Endothelial cell of umbilical vein (primary cell): ENCODE data around the gene IKZF3. TPM values are rescaled to one million over a fixed set of nuclear protein-coding genes. Genes with fewer than 3 reads are reported as not detected.
"Not testable (repeated sequence)": the region's sequence is repeated elsewhere in the genome, so short reads cannot be mapped to it uniquely, and the experiment has no call there.

ENCODE experiments used
- BruUV-seq: library from RNA; stranded (reverse); fragments of 400-500 nt; replicated peaks from 2 replicates; lab custom pipeline; 2021; lab: Mats Ljungman, UMichigan
- CTCF ChIA-PET: fragments of 300-600, 350-600 bp; sonication (Branson Sonifier 250); formaldehyde crosslinking; loops from one replicate; lab custom pipeline; 2021; ENCODE audit warnings: antibody characterized with exemption, inconsistent platforms; lab: Charles Lee
- POLR2A ChIA-PET: fragments of 300-600, 350-600 bp; sonication (Branson Sonifier 250); formaldehyde crosslinking; loops from one replicate; lab custom pipeline; 2021; ENCODE audit warnings: antibody characterized with exemption, inconsistent platforms; lab: Charles Lee
- DNase-seq: peaks from one replicate; pipeline ENCODE4 v3.0.0-alpha.2; 2011; ENCODE audit warnings: low read depth, low spot score
- FAIRE-seq: peaks from 2 replicates; lab custom pipeline; 2011; peaks lifted over from hg19 to GRCh38; lab: Jason Lieb, UNC
- H2AFZ ChIP-seq: 2 replicates; pipeline ENCODE4 v1.6.0; 2012; ENCODE audit warnings: low read depth, low read length, control low read depth, inconsistent platforms
- H3K27ac ChIP-seq: 2 replicates; pipeline ENCODE4 v1.5.1; 2011; ENCODE audit warnings: low read depth, mild to moderate bottlenecking, control low read depth, low read length, moderate library complexity; ENCODE audit not compliant: insufficient read depth
- H3K27me3 ChIP-seq, 2 experiments: 2 replicates each; pipeline versions ENCODE4 v1.6.0 to v1.6.1; 2011; ENCODE audit warnings: low read length in 2 of 2, mixed read lengths in 1 of 2; ENCODE audit not compliant: control insufficient read depth in 2 of 2, insufficient read depth in 2 of 2
- H3K36me3 ChIP-seq, 2 experiments: 2 replicates in 1 of 2; 3 replicates in 1 of 2; pipeline ENCODE4 v1.5.1; 2011; ENCODE audit warnings: low read length in 2 of 2, mild to moderate bottlenecking in 1 of 2, moderate library complexity in 1 of 2; ENCODE audit not compliant: control insufficient read depth in 2 of 2, insufficient read depth in 2 of 2; ENCODE audit errors: extremely low read depth in 1 of 2
- H3K4me1 ChIP-seq: 3 replicates; pipeline ENCODE4 v1.5.1; 2011; ENCODE audit warnings: mild to moderate bottlenecking, low read length; ENCODE audit not compliant: control insufficient read depth, insufficient read depth; ENCODE audit errors: extremely low read depth
- H3K4me2 ChIP-seq: 2 replicates; pipeline ENCODE4 v1.6.1; 2011; ENCODE audit warnings: low read length, control low read depth, mixed read lengths; ENCODE audit not compliant: insufficient read depth
- H3K4me3 ChIP-seq, 3 experiments: fragments of 200-600 bp in 1 of 3; sonication (generic), shearing (Covaris generic) in 1 of 3; replicated peaks in 1 of 3; 2 replicates each; pipeline ENCODE4 v1.5.1; 2011 to 2016; ENCODE audit warnings: control low read depth in 3 of 3, low read length in 3 of 3, mild to moderate bottlenecking in 2 of 3, inconsistent platforms in 1 of 3, low read depth in 1 of 3, moderate library complexity in 1 of 3; ENCODE audit not compliant: insufficient read depth in 1 of 3
- H3K79me2 ChIP-seq: 2 replicates; pipeline ENCODE4 v1.6.0; 2012; ENCODE audit warnings: low read length, inconsistent platforms; ENCODE audit not compliant: control insufficient read depth, insufficient read depth
- H3K9ac ChIP-seq: replicated peaks from 2 replicates; pipeline ENCODE3; 2011; ENCODE audit warnings: low read length, control low read depth; ENCODE audit not compliant: insufficient read depth; ENCODE audit errors: extremely low read depth
- H3K9me1 ChIP-seq: replicated peaks from 3 replicates; pipeline ENCODE4 v1.6.0; 2011; ENCODE audit warnings: mild to moderate bottlenecking, low read length; ENCODE audit not compliant: control insufficient read depth, insufficient read depth; ENCODE audit errors: extremely low read depth
- H3K9me3 ChIP-seq: replicated peaks from 2 replicates; pipeline ENCODE4 v1.5.1; 2012; ENCODE audit warnings: low read length, inconsistent platforms; ENCODE audit not compliant: control insufficient read depth, insufficient read depth
- H4K20me1 ChIP-seq: replicated peaks from 2 replicates; pipeline ENCODE3; 2011; ENCODE audit warnings: mild to moderate bottlenecking, low read length; ENCODE audit not compliant: control insufficient read depth, insufficient read depth; ENCODE audit errors: extremely low read depth
- FOS ChIP-seq: IDR thresholded peaks from 2 replicates; pipeline ENCODE4 v1.6.1; 2011; ENCODE audit warnings: mild to moderate bottlenecking, low read length, moderate library complexity, borderline replicate concordance; ENCODE audit not compliant: insufficient read depth
- GATA2 ChIP-seq: IDR thresholded peaks from 2 replicates; pipeline ENCODE4 v1.7.0; 2011; ENCODE audit warnings: low read depth, mild to moderate bottlenecking, moderate library complexity, mixed read lengths, low read length; ENCODE audit not compliant: insufficient read length, insufficient read depth
- JUN ChIP-seq: IDR thresholded peaks from 2 replicates; pipeline ENCODE4 v1.6.1; 2011; ENCODE audit warnings: borderline replicate concordance, low read depth; ENCODE audit not compliant: insufficient read length, insufficient read depth
- MYC ChIP-seq: IDR thresholded peaks from one replicate; pipeline ENCODE4 v1.6.1; 2011; ENCODE audit warnings: mild to moderate bottlenecking, low read depth, low read length
- POLR2A ChIP-seq: IDR thresholded peaks from 2 replicates; pipeline ENCODE4 v1.6.1; 2012; ENCODE audit warnings: low read depth, mild to moderate bottlenecking, control low read depth, low read length
- POLR2AphosphoS5 ChIP-seq: IDR thresholded peaks from 2 replicates; pipeline ENCODE4 v1.6.1; 2012; ENCODE audit warnings: low read depth, mild to moderate bottlenecking, control low read depth, low read length, moderate library complexity; ENCODE audit not compliant: insufficient read depth
- dilution Hi-C: fragments of 300-500 bp; cut with MboI; formaldehyde crosslinking; loops from one replicate; pipeline ENCODE4 v1.15.0; 2019; ENCODE audit warnings: low sequenced_read_pairs; ENCODE audit not compliant: extremely low pct_ligation_motif_present
- intact Hi-C: fragments of 100-400 bp; cut with micrococcal nuclease; formaldehyde crosslinking; loops from one replicate; pipeline ENCODE4 v1.10.0; 2022
- polyA plus RNA-seq, 4 experiments: library from polyadenylated mRNA; depleted of rRNA in 3 of 4; stranded (reverse) in 3 of 4; unstranded in 1 of 4; fragments of >200 nt; gene quantifications; 2 replicates each; pipeline versions ENCODE4 v1.2.1 to v1.2.3, GENCODE V29; 2011 to 2012; ENCODE audit warnings: missing spikeins in 1 of 4
- total RNA-seq: library from RNA; stranded (reverse); gene quantifications from 2 replicates; pipeline ENCODE4 v1.2.3, GENCODE V29; 2021

Gene IKZF3
- total and polyA plus RNA-seq, 2 donors (not counting 3 experiments of a cell fraction or from before 2014, with no cell fraction given) = not detected

DNA sequence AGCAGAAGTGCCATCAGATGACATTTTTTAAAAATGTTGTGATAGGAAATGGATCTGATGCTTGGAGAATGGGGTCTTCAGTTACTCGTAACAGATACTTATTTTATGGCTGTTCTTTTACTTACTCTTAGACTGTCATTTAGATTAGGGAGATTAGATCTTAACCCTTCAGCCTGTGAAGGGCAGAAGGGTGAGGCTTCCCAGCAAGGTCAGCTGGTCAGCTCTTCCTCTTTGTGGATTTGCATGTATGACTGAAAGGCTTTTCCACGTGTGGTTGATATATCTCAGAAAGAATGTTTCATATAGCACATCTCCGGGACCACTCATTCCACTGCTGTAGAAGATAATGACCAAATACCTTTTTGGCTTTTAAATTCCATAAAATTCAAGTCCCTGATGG lies 98.9 kb downstream of the IKZF3 start:
- H3K9me3 ChIP-seq = no peaks in the 10 kb centered on the region
- BruUV-seq = no TSS peak
- H3K36me3 ChIP-seq = no peaks in the 10 kb centered on the region
- FAIRE-seq (no peak), DNase-seq (no peak)
- H3K4me2 ChIP-seq = no peak overlapping the region
- no peak overlapping the region for H3K27ac ChIP-seq
- H3K27me3 ChIP-seq = peaks cover 34 to 35% of the 10 kb centered on the region in 2 experiments
- H3K4me1 ChIP-seq = no peaks in the 10 kb centered on the region
- H3K9ac ChIP-seq = no peak overlapping the region
- H4K20me1 ChIP-seq = no peaks in the 10 kb centered on the region
- no peaks in the 10 kb centered on the region for H3K9me1 ChIP-seq
- no peak overlapping the region for H3K4me3 ChIP-seq
- H2AFZ ChIP-seq = no peak overlapping the region
- ChIA-PET POLR2A (no interaction called here), CTCF (no interaction called here)
- H3K79me2 ChIP-seq = no peaks in the 10 kb centered on the region
- TF ChIP-seq JUN (no peak), POLR2AphosphoS5 (no peak), FOS (no peak), MYC (no peak), POLR2A (no peak), GATA2 (no peak)
- dilution Hi-C loops = no loop called here
- intact Hi-C loops = no loop called here

DNA sequence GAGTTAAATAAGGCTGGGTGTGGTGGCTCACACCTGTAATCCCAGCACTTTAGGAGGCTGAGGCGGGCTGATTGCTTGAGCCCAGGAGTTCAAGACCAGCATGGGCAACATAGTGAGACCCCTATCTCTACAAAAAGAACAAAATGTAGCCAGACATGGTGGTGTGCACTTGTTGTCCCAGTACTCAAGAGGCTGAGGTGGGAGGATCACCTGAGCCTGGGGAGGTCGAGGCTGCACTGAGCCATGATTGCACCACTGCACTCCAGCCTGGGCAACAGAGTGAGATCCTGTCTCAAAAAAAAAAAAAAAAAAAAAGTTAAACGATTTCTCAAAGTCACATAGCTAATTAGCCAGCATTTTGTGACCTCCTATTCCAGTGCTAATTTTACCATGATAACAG lies 99.9 kb downstream of the IKZF3 start:
- FAIRE-seq, H3K36me3 ChIP-seq, dilution Hi-C loops, H2AFZ ChIP-seq, CTCF ChIA-PET, H3K79me2 ChIP-seq, H3K4me1 ChIP-seq, H3K4me2 ChIP-seq, POLR2A ChIA-PET, H3K9me1 ChIP-seq, H4K20me1 ChIP-seq, H3K27ac ChIP-seq, H3K9me3 ChIP-seq, intact Hi-C loops, H3K4me3 ChIP-seq, H3K9ac ChIP-seq, DNase-seq, BruUV-seq: not testable (repeated sequence)
- peaks cover 31 to 34% of the 10 kb centered on the region in 2 experiments for H3K27me3 ChIP-seq
